Karpas-422 (cell line): ENCODE results near the gene CADPS. TPM values are rescaled to one million over a fixed set of nuclear protein-coding genes. Genes with fewer than 3 reads are reported as not detected.
"Not testable (repeated sequence)": the region's sequence is repeated elsewhere in the genome, so short reads cannot be mapped to it uniquely, and the experiment has no call there.

ENCODE experiments used
- DNase-seq: peaks from one replicate; pipeline ENCODE4 v3.0.0-alpha.2; 2015
- H2AFZ ChIP-seq: fragments of 200-600 bp; sonication (generic); 2 replicates; pipeline ENCODE4 v1.6.1; 2014; ENCODE audit warnings: antibody characterized with exemption, low read length, mixed read lengths
- H3K27ac ChIP-seq: fragments of 200-600 bp; sonication (generic); 2 replicates; pipeline ENCODE4 v1.5.1; 2014; ENCODE audit warnings: mild to moderate bottlenecking, low read length, moderate library complexity
- H3K27me3 ChIP-seq: fragments of 200-600 bp; sonication (generic); 2 replicates; pipeline ENCODE4 v1.6.1; 2014; ENCODE audit warnings: low read length, mixed read lengths
- H3K36me3 ChIP-seq: fragments of 200-600 bp; sonication (generic); 2 replicates; pipeline ENCODE4 v1.6.1; 2014; ENCODE audit warnings: low read length, mixed read lengths; ENCODE audit not compliant: insufficient read depth
- H3K4me1 ChIP-seq: fragments of 200-600 bp; sonication (generic); 2 replicates; pipeline ENCODE4 v1.6.1; 2014; ENCODE audit warnings: mild to moderate bottlenecking, low read length, mixed read lengths
- H3K4me2 ChIP-seq: fragments of 200-600 bp; sonication (generic); 2 replicates; pipeline ENCODE4 v1.6.1; 2014; ENCODE audit warnings: low read length, low read depth, mild to moderate bottlenecking; ENCODE audit not compliant: poor library complexity, severe bottlenecking
- H3K4me3 ChIP-seq: fragments of 200-600 bp; sonication (generic); 2 replicates; pipeline ENCODE4 v1.5.1; 2014; ENCODE audit warnings: mild to moderate bottlenecking, antibody characterized with exemption, low read length, mixed read lengths
- H3K79me2 ChIP-seq: fragments of 200-600 bp; sonication (generic); 2 replicates; pipeline ENCODE4 v1.6.1; 2014; ENCODE audit warnings: mild to moderate bottlenecking, low read length, mixed read lengths
- H3K9ac ChIP-seq: fragments of 200-600 bp; sonication (generic); 2 replicates; pipeline ENCODE4 v1.6.0; 2014; ENCODE audit warnings: low read length
- H3K9me2 ChIP-seq: fragments of 200-600 bp; sonication (generic), shearing (Covaris generic); replicated peaks from 2 replicates; pipeline ENCODE4 v1.6.0; 2014; ENCODE audit warnings: mild to moderate bottlenecking, low read length, moderate library complexity; ENCODE audit not compliant: insufficient read depth
- H3K9me3 ChIP-seq: fragments of 300-700, 200-600 bp; sonication (generic); 2 replicates; pipeline ENCODE4 v1.6.1; 2014; ENCODE audit warnings: low read length, mixed read lengths
- H4K20me1 ChIP-seq: fragments of 200-600 bp; sonication (generic); 2 replicates; pipeline ENCODE4 v1.6.1; 2014; ENCODE audit warnings: mild to moderate bottlenecking, antibody characterized with exemption, low read length, low read depth; ENCODE audit not compliant: insufficient read depth
- total RNA-seq: library from RNA; depleted of rRNA; stranded (reverse); fragments of >200 nt; shearing (Covaris generic); gene quantifications from 2 replicates; pipeline ENCODE4 v1.2.3, GENCODE V29; 2014; ENCODE audit warnings: low replicate concordance

Gene CADPS
- total RNA-seq, 1 experiment from 2014 or later = 1.9 TPM

DNA sequence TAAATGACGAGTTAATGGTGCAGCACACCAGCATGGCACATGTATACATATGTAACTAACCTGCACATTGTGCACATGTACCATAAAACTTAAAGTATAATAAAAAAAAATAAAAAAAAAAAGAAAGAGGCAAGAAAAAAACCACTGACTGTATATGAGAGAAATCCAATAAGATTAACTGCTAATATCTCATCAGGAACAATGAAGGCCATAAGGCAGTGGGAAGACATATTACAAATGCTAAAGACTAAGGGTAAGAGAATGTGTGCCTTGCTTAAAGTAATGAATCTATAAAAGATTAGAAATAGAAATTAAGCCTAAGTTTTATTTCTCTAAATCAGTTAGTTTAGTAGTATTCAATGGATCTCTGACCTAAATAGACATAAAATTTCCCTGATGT is 294.7 kb downstream of the CADPS start:
- not testable (repeated sequence) for H3K9me2 ChIP-seq, H3K4me3 ChIP-seq, H3K9me3 ChIP-seq, H3K36me3 ChIP-seq, H3K79me2 ChIP-seq, H2AFZ ChIP-seq, H3K27ac ChIP-seq, DNase-seq, H3K4me2 ChIP-seq, H3K9ac ChIP-seq, H3K27me3 ChIP-seq, H3K4me1 ChIP-seq, H4K20me1 ChIP-seq

DNA sequence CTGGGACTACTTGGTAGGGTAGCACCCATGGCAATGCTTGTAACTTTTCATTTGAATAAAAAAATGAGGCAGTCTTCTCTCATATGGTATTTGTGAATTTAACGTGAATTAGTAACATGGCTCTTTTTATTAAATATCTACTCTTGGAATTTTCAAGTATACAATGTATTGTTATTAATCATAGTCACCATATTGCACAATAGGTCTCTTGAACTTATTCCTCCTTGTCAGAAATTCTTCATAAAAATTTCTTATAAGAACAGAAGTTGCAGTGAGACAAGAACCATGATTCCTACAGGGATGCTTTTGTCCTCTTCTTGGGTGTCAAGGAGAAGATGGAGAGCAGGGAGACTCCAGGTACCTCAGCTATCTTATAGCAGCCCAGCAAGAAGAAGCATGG is 298.1 kb downstream of the CADPS start:
- no peak overlapping the region for H3K27ac ChIP-seq
- H3K36me3 ChIP-seq = no peaks in the 10 kb centered on the region
- H2AFZ ChIP-seq = no peak overlapping the region
- no peaks in the 10 kb centered on the region for H3K9me3 ChIP-seq
- H3K4me2 ChIP-seq = no peak overlapping the region
- H4K20me1 ChIP-seq = no peaks in the 10 kb centered on the region
- H3K9me2 ChIP-seq = no peaks in the 10 kb centered on the region
- no peaks in the 10 kb centered on the region for H3K27me3 ChIP-seq
- no peak overlapping the region for H3K4me3 ChIP-seq
- no peak overlapping the region for H3K9ac ChIP-seq
- no peaks in the 10 kb centered on the region for H3K4me1 ChIP-seq
- DNase-seq = no peak
- no peaks in the 10 kb centered on the region for H3K79me2 ChIP-seq

DNA sequence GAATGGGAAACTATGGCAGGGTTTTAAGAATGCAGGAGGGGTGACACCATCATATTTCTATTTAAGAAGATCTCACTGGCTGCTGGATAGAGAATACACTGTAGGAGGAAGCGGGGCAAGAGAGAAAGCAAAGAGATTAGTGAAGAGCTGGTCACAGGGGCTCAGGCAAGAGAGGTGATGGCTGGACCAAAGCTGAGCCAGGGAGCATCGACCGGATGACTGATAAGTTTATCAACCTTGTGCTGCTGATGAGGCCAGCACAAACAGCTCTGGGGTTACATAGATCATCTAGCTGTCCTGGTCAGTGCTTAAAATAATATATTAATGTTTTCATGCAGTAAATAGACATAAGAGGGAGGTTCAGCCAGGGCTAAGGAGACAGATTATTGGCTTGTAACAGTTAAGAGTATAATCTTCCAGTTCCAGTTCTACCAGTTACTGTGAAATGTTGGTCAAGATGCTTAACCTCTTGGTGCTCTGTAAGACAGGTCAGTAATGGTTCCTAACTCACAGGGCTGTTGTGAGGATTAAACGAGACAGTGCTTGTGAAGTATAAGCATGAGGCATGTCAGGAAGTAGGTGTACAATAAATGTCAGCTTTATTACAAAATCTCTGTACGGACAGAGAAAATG is 300.8 kb downstream of the CADPS start:
- no peak overlapping the region for H3K27ac ChIP-seq
- 0 out of 2 replicates have a peak, but pooled peaks cover 1% of the 10 kb centered on the region for H3K27me3 ChIP-seq
- no peak overlapping the region for H2AFZ ChIP-seq
- H3K9ac ChIP-seq = no peak overlapping the region
- no peaks in the 10 kb centered on the region for H4K20me1 ChIP-seq
- no peaks in the 10 kb centered on the region for H3K36me3 ChIP-seq
- H3K4me2 ChIP-seq = no peak overlapping the region
- H3K79me2 ChIP-seq = no peaks in the 10 kb centered on the region
- no peaks in the 10 kb centered on the region for H3K9me2 ChIP-seq
- no peaks in the 10 kb centered on the region for H3K4me1 ChIP-seq
- no peak for DNase-seq
- no peaks in the 10 kb centered on the region for H3K9me3 ChIP-seq
- no peak overlapping the region for H3K4me3 ChIP-seq

DNA sequence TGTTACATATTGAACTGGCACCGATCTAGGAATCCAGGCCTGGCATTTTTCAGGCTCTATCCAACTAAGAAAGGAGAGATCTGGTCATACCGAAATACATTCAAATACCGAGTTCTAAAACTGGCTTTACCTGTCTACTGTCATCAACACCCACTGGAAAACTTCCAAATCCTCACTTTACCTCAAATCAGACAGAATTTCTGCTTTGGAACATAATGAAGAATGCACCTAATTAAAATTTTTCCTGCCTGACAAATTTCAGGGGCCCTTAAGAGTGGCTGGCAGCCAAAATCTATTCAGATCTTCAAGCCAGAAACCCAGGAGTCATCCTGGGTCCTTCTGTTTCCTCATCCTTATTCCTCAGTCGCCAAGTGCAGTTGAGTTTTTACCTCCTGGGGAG is 303.3 kb downstream of the CADPS start:
- Histone ChIP-seq H3K4me3 (no peak overlapping the region), H3K79me2 (no peaks in the 10 kb centered on the region), H4K20me1 (no peaks in the 10 kb centered on the region), H2AFZ (no peak overlapping the region), H3K27ac (no peak overlapping the region), H3K4me1 (no peaks in the 10 kb centered on the region), H3K9ac (no peak overlapping the region), H3K4me2 (no peak overlapping the region), H3K9me2 (no peaks in the 10 kb centered on the region), H3K27me3 (0 out of 2 replicates have a peak, but pooled peaks cover 2% of the 10 kb centered on the region), H3K36me3 (no peaks in the 10 kb centered on the region), H3K9me3 (no peaks in the 10 kb centered on the region)
- no peak for DNase-seq

DNA sequence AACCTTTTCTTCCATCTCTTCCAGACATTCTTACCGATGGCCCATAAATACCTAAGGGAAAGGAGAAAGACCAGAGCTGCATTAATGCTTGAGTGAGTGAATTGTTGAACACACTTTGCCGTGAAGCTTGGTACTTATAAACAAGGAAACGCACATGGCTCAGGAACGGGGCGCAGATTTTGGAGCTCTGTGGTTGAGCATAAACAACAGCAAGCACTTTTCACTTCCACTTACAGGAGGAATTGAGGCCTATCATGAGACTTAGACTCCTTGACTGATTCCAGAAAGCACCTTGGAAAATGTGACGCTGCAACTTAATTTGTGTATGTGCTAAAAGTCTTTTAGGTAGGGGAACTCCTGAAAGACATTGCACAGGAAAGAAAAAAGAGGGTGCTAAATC is 304.3 kb downstream of the CADPS start:
- no peaks in the 10 kb centered on the region for H3K36me3 ChIP-seq
- 0 out of 2 replicates have a peak, but pooled peaks cover 2% of the 10 kb centered on the region for H3K27me3 ChIP-seq
- no peak overlapping the region for H3K9ac ChIP-seq
- no peaks in the 10 kb centered on the region for H4K20me1 ChIP-seq
- no peak overlapping the region for H3K4me3 ChIP-seq
- H3K27ac ChIP-seq = no peak overlapping the region
- no peak overlapping the region for H3K4me2 ChIP-seq
- H2AFZ ChIP-seq = no peak overlapping the region
- DNase-seq = no peak
- no peaks in the 10 kb centered on the region for H3K4me1 ChIP-seq
- H3K9me2 ChIP-seq = no peaks in the 10 kb centered on the region
- no peaks in the 10 kb centered on the region for H3K9me3 ChIP-seq
- no peaks in the 10 kb centered on the region for H3K79me2 ChIP-seq

DNA sequence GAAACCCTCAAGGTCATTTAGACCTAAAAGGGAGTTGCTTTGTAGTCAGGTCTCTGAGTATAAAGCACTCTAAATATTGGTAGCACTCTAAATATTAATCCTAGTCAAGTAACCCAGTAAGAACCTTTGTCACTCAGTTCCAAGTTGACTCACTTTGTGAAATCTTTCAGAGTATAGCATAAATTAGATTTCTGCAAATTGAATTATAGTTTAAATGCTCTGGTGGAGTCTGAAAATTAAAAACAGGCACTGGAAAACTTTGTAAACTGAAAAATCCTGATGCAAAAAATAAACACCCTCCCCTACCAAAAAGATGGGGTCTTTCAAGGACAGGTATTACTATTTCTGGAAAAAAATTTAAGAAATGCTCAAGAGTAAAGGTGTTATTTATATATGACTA is 305.6 kb downstream of the CADPS start:
- H3K27me3 ChIP-seq = 0 out of 2 replicates have a peak, but pooled peaks cover 2% of the 10 kb centered on the region
- H3K36me3 ChIP-seq = no peaks in the 10 kb centered on the region
- no peaks in the 10 kb centered on the region for H3K9me3 ChIP-seq
- H3K4me3 ChIP-seq = no peak overlapping the region
- no peaks in the 10 kb centered on the region for H4K20me1 ChIP-seq
- H3K9ac ChIP-seq = no peak overlapping the region
- H3K4me2 ChIP-seq = no peak overlapping the region
- H3K4me1 ChIP-seq = no peaks in the 10 kb centered on the region
- H3K9me2 ChIP-seq = no peaks in the 10 kb centered on the region
- DNase-seq = no peak
- no peak overlapping the region for H2AFZ ChIP-seq
- no peaks in the 10 kb centered on the region for H3K79me2 ChIP-seq
- H3K27ac ChIP-seq = no peak overlapping the region

DNA sequence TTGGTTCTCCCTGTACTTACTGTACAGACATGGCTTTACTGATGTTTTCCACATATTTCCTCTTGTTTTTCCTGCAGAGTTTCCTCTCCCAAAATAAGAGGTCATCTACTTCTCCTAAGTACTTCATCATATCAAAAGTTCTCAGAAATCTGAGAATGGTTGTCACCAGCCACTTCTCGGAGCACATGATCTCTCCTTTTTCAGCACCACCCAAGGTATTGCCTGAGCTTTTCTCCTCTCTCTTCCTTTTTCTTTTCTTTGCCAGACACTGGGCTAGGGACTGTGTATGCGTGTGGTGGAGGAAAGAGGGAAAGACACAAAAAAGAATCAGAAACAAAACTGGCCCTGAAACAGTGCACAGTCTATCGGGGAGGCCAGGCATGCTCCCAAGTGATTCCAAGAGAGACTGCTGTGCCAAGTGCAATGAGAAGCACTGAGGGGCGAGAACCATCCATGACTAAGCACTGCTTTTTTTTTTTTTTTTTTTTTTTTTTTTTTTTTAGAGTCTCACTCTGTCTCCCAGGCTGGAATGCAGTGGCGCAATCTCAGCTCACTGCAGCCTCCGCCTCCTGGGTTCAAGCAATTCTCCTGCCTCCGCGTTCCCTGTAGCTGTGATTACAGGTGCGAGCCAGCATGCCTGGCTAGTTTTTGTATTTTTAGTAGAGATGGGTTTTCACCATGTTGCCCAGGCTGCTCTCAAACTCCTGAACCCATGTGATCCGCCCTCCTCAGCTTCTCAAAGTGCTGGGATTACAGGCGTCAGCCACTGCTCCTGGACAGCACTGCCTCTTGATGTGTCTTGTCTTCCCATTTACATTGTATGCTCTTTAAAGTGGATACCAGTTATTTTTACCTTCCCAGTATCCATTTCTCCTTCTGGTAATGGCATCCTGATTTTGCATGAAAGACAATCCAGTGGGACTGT is 307.9 kb downstream of the CADPS start:
- no peak for DNase-seq
- no peak overlapping the region for H3K4me2 ChIP-seq
- no peak overlapping the region for H3K9ac ChIP-seq
- no peaks in the 10 kb centered on the region for H4K20me1 ChIP-seq
- no peaks in the 10 kb centered on the region for H3K79me2 ChIP-seq
- H3K27me3 ChIP-seq = 0 out of 2 replicates have a peak, but pooled peaks cover 2% of the 10 kb centered on the region
- no peaks in the 10 kb centered on the region for H3K36me3 ChIP-seq
- no peak overlapping the region for H3K27ac ChIP-seq
- H3K4me1 ChIP-seq = no peaks in the 10 kb centered on the region
- H3K9me2 ChIP-seq = no peaks in the 10 kb centered on the region
- no peak overlapping the region for H2AFZ ChIP-seq
- H3K9me3 ChIP-seq = no peaks in the 10 kb centered on the region
- no peak overlapping the region for H3K4me3 ChIP-seq

DNA sequence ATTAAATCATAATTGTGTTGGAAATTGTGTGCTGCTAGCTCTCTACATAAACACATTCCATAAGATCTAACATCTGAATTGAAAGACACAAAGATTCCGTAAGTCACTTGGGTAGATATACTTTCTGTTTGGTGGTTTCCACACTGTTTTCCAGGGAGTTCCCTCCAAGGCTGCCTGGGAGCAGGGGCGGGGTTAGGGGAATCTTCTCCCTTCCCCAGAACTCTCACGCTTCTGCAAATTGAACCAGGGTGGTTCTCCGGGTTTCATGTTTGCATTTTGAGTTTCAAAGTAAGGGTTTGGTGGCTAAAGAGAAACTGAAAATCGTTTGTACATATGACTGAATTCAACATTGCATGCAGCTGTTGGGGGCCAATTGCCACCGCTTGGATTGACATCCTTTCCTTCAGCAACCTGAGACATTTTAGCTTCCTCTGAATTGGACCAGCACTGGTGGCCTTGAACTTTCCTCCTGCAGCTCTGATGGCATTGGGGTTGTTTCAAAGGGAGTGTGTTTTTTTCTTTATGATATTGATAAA is 309.1 kb downstream of the CADPS start:
- Histone ChIP-seq H3K27me3 (0 out of 2 replicates have a peak, but pooled peaks cover 2% of the 10 kb centered on the region), H3K9me2 (no peaks in the 10 kb centered on the region), H4K20me1 (no peaks in the 10 kb centered on the region), H3K27ac (no peak overlapping the region), H3K79me2 (no peaks in the 10 kb centered on the region), H2AFZ (no peak overlapping the region), H3K9me3 (no peaks in the 10 kb centered on the region), H3K9ac (no peak overlapping the region), H3K4me3 (no peak overlapping the region), H3K4me1 (no peaks in the 10 kb centered on the region), H3K36me3 (no peaks in the 10 kb centered on the region), H3K4me2 (no peak overlapping the region)
- no peak for DNase-seq
